ENCODE results near the gene AP1S1. TPM values are rescaled to one million over a fixed set of nuclear protein-coding genes. Genes with fewer than 3 reads are reported as not detected.

Gene AP1S1
- total and polyA plus RNA-seq, 2 of the 13 experiments (the other 11 are each of a cell fraction or from before 2014, with no cell fraction given): 57.5 to 68.1 TPM

DNA sequence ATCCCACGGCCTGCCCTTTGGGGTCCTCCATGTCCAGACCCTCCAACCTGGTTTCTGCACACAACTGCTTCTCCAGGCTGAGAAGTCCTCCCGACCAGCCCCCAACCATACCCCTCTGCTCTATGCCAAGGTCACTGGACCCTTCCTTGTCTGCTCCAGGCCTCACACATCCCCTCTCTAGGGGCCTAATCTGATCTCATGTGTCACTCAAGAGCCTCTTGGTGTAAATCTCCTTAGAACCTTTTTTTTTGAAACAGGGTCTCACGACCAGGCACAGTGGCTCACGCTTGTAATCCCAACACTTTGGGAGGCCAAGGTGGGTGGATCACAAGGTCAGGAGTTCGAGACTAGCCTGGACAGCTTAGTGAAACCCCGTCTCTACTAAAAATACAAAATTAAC, 44.9 kb upstream of the AP1S1 start:
- DNase-seq (ENCODE audit: low spot score) (no peak), FAIRE-seq (no peak), ATAC-seq (no peak)
- Histone ChIP-seq H3K4me2 (ENCODE audit: low read depth, low read length) (peak overlapping the region; percentile 71), H3K36me3 (replicated peaks in 1 of 2; ENCODE audit: control insufficient read depth in 1 of 2, insufficient read depth in 2 of 2, low read length in 2 of 2) (no peaks in the 10 kb centered on the region), H3K79me2 (ENCODE audit: insufficient read depth, low read length) (no peaks in the 10 kb centered on the region), H3K4me1 (ENCODE audit: insufficient read depth, low read length) (peaks cover 85% of the 10 kb centered on the region), H3K9ac (ENCODE audit: insufficient read depth, low read depth, low read length) (peak overlapping the region; percentile 41; the same call in 1 of the 2 replicates), H3K27me3 (ENCODE audit: control insufficient read depth in 1 of 2, insufficient read depth in 2 of 2, low read length in 2 of 2) (0 out of 5 replicates have a peak, but pooled peaks cover 0 to 3% of the 10 kb centered on the region in 2 experiments), H3K9me3 (ENCODE audit: low read length) (no peaks in the 10 kb centered on the region), H2AFZ (ENCODE audit: low read length) (no peak overlapping the region), H3K27ac (ENCODE audit: extremely low read length, insufficient read depth, low read length) (no peak overlapping the region), H4K20me1 (ENCODE audit: insufficient read depth, low read length) (no peaks in the 10 kb centered on the region), H3K4me3 (replicated peaks in 1 of 3; ENCODE audit: insufficient read depth in 1 of 3, low read depth in 2 of 3, low read length in 3 of 3) (peak overlapping the region in 1 of 3 experiments; percentile 51; a peak in 1 of 6 replicates)
- intact Hi-C loops (cut with micrococcal nuclease; ENCODE audit: unreplicated experiment) (no loop called here), in situ Hi-C loops (cut with HindIII; ENCODE audit: extremely low pct_ligation_motif_present, low pct_unique_long_range_greater_than_20kb) (no loop called here)
- WGBS (ENCODE audit: low lambda C conversion rate): 51% methylated on average over 5 of the region's 6 CpGs
- TF ChIP-seq ATAD3A (CRISPR knock-in tag; IDR thresholded peaks at IDR 0.05): no peak
- TF ChIP-seq, protein P1, sequence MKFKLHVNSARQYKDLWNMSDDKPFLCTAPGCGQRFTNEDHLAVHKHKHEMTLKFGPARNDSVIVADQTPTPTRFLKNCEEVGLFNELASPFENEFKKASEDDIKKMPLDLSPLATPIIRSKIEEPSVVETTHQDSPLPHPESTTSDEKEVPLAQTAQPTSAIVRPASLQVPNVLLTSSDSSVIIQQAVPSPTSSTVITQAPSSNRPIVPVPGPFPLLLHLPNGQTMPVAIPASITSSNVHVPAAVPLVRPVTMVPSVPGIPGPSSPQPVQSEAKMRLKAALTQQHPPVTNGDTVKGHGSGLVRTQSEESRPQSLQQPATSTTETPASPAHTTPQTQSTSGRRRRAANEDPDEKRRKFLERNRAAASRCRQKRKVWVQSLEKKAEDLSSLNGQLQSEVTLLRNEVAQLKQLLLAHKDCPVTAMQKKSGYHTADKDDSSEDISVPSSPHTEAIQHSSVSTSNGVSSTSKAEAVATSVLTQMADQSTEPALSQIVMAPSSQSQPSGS (CRISPR knock-in tag; IDR thresholded peaks at IDR 0.05): no peak
- POLR2A ChIA-PET: interaction anchor here (1.3 to 3.8 kb wide), 6 partner anchors 8 to 220 kb away, joined by 4 to 68 read pairs (median 12); partner anchors contain the start of genes MOGAT3, SERPINE1 and UFSP1
- no TSS peak for BruUV-seq (replicated peaks)
- CTCF ChIA-PET (ENCODE audit: low intra/inter-chr PET ratio, low total read pairs): no interaction called here

DNA sequence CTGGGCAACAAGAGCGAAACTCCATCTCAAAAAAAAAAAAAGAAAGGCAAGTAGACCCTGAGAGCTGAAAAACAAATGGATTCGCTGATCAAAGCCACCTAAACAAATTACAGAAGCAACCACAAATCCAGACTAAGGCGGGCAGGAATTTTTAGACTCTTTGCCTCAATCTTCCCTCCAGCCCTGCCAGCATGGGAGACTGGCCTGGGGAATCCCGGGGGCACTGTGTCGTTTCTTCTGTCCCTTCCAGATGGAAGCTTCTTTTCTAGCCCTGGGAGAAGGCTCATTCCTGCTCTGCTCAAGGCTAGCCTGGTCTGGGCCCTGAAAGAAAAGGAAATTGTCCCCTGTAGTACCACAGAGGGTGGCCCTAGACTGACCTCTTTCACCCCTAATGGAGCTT, 43.0 kb upstream of the AP1S1 start:
- intact Hi-C loops (cut with micrococcal nuclease; ENCODE audit: unreplicated experiment) (no loop called here), in situ Hi-C loops (cut with HindIII; ENCODE audit: extremely low pct_ligation_motif_present, low pct_unique_long_range_greater_than_20kb) (no loop called here)
- POLR2A ChIA-PET: interaction anchor here (1.3 to 3.8 kb wide), 2 partner anchors 11 to 16 kb away, joined by 5 to 26 read pairs; partner anchors contain the start of gene SERPINE1
- TF ChIP-seq NFKBIZ (CRISPR knock-in tag; IDR thresholded peaks at IDR 0.05): no peak
- no peak for TF ChIP-seq ZNF263 (CRISPR knock-in tag; IDR thresholded peaks at IDR 0.05)
- TF ChIP-seq ZFP90 (CRISPR knock-in tag; IDR thresholded peaks at IDR 0.05; ENCODE audit: borderline replicate concordance): no peak
- no peak for TF ChIP-seq YEATS4 (CRISPR knock-in tag; IDR thresholded peaks at IDR 0.05; ENCODE audit: borderline replicate concordance)
- no peak for TF ChIP-seq ZNF451 (CRISPR knock-in tag; IDR thresholded peaks at IDR 0.05)
- no peak for TF ChIP-seq ZNF205 (CRISPR knock-in tag; IDR thresholded peaks at IDR 0.05)
- TF ChIP-seq, protein P2, sequence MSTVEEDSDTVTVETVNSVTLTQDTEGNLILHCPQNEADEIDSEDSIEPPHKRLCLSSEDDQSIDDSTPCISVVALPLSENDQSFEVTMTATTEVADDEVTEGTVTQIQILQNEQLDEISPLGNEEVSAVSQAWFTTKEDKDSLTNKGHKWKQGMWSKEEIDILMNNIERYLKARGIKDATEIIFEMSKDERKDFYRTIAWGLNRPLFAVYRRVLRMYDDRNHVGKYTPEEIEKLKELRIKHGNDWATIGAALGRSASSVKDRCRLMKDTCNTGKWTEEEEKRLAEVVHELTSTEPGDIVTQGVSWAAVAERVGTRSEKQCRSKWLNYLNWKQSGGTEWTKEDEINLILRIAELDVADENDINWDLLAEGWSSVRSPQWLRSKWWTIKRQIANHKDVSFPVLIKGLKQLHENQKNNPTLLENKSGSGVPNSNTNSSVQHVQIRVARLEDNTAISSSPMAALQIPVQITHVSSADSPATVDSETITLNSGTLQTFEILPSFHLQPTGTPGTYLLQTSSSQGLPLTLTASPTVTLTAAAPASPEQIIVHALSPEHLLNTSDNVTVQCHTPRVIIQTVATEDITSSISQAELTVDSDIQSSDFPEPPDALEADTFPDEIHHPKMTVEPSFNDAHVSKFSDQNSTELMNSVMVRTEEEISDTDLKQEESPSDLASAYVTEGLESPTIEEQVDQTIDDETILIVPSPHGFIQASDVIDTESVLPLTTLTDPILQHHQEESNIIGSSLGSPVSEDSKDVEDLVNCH (CRISPR knock-in tag; IDR thresholded peaks at IDR 0.05): no peak
- TF ChIP-seq, protein P3, sequence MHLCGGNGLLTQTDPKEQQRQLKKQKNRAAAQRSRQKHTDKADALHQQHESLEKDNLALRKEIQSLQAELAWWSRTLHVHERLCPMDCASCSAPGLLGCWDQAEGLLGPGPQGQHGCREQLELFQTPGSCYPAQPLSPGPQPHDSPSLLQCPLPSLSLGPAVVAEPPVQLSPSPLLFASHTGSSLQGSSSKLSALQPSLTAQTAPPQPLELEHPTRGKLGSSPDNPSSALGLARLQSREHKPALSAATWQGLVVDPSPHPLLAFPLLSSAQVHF (CRISPR knock-in tag; IDR thresholded peaks at IDR 0.05): no peak
- no peak for TF ChIP-seq ZNF546 (CRISPR knock-in tag; conservative IDR thresholded peaks at IDR 0.05)
- no peak for TF ChIP-seq NR3C1 (CRISPR knock-in tag; IDR thresholded peaks at IDR 0.05)
- TF ChIP-seq, protein P4, sequence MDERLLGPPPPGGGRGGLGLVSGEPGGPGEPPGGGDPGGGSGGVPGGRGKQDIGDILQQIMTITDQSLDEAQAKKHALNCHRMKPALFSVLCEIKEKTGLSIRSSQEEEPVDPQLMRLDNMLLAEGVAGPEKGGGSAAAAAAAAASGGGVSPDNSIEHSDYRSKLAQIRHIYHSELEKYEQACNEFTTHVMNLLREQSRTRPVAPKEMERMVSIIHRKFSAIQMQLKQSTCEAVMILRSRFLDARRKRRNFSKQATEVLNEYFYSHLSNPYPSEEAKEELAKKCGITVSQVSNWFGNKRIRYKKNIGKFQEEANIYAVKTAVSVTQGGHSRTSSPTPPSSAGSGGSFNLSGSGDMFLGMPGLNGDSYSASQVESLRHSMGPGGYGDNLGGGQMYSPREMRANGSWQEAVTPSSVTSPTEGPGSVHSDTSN (CRISPR knock-in tag; IDR thresholded peaks at IDR 0.05): no peak

More for the DNA sequence above, 43.0 kb upstream of the AP1S1 start:
- H4K20me1 ChIP-seq (ENCODE audit: insufficient read depth, low read length): no peaks in the 10 kb centered on the region
- H3K4me3 ChIP-seq (replicated peaks in 1 of 3; ENCODE audit: insufficient read depth in 1 of 3, low read depth in 2 of 3, low read length in 3 of 3): no peak overlapping the region
- H3K36me3 ChIP-seq (replicated peaks in 1 of 2; ENCODE audit: control insufficient read depth in 1 of 2, insufficient read depth in 2 of 2, low read length in 2 of 2): no peaks in the 10 kb centered on the region
- no peaks in the 10 kb centered on the region for H3K79me2 ChIP-seq (ENCODE audit: insufficient read depth, low read length)
- H3K9me3 ChIP-seq (ENCODE audit: low read length): no peaks in the 10 kb centered on the region
- FAIRE-seq (no peak), DNase-seq (ENCODE audit: low spot score) (no peak), ATAC-seq (no peak)
- peaks cover 70% of the 10 kb centered on the region for H3K4me1 ChIP-seq (ENCODE audit: insufficient read depth, low read length)
- H2AFZ ChIP-seq (ENCODE audit: low read length): no peak overlapping the region
- H3K27ac ChIP-seq (ENCODE audit: extremely low read length, insufficient read depth, low read length): no peak overlapping the region
- 52% methylated on average over 5 of the region's 5 CpGs for WGBS (ENCODE audit: low lambda C conversion rate)
- CTCF ChIA-PET (ENCODE audit: low intra/inter-chr PET ratio, low total read pairs): no interaction called here
- H3K9ac ChIP-seq (ENCODE audit: insufficient read depth, low read depth, low read length): no peak overlapping the region
- BruUV-seq (replicated peaks): no TSS peak
- 0 out of 5 replicates have a peak, but pooled peaks cover 0 to 3% of the 10 kb centered on the region in 2 experiments for H3K27me3 ChIP-seq (ENCODE audit: control insufficient read depth in 1 of 2, insufficient read depth in 2 of 2, low read length in 2 of 2)
- H3K4me2 ChIP-seq (ENCODE audit: low read depth, low read length): no peak overlapping the region

Measured in HepG2 (cell line).